NB4 (cell line): ENCODE data around the gene MTX3.

Experiments used
- DNase-seq: peaks from one replicate; pipeline ENCODE4 v3.0.0; 2010; ENCODE audit warnings: low read depth
- H3K4me3 ChIP-seq: one replicate; pipeline ENCODE4 v1.5.1; 2011; ENCODE audit warnings: mild to moderate bottlenecking, low read depth, low read length, moderate library complexity
- CTCF ChIP-seq: IDR thresholded peaks from one replicate; pipeline ENCODE4 v1.5.1; 2012; ENCODE audit warnings: low read depth, low read length
- MYC ChIP-seq: IDR thresholded peaks from 2 replicates; pipeline ENCODE4 v1.6.1; 2011; ENCODE audit warnings: low read depth, low read length
- POLR2A ChIP-seq: IDR thresholded peaks from 2 replicates; pipeline ENCODE4 v1.6.1; 2011; ENCODE audit warnings: mild to moderate bottlenecking; ENCODE audit not compliant: insufficient read length; ENCODE audit errors: extremely low read depth
- TF ChIP-seq, protein P1 (sequence below): IDR thresholded peaks from 2 replicates; pipeline ENCODE4 v1.6.1; 2011; ENCODE audit warnings: low read depth, low read length

Gene MTX3

DNA sequence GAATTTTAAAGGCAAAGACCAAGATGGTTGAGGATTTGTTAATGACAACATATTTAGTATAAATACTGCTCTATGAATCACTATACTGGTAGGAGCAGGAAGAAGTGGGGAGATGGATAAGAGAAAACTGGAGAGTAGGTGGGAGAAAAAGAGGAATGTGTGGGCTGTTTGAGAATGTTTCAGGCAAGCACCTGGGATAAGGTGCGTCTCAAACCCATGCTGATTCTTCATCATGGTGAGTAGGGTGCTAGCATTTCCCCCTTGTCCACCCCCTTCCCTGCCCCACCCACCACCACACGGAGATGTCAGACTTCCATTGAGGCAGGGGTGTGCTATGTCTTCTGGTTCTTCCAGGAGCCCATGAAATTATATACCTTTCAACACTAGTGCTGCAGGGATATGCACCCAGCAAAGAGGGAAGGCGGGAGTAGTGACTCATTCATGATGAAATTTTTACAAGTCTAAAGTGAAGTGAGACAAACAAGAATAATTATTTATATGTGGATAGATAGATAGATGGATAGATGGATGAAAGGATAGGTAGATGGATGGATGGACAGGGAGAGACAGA is 54.3 kb downstream of the MTX3 start:
- DNase-seq, result no peak

GRCh38 chr5:79936002-79936645 is 54.9 kb downstream of the MTX3 start:
- DNase-seq, result no peak
- TF ChIP-seq POLR2A (no peak), MYC (no peak), CTCF (no peak)
- TF ChIP-seq, protein P1, sequence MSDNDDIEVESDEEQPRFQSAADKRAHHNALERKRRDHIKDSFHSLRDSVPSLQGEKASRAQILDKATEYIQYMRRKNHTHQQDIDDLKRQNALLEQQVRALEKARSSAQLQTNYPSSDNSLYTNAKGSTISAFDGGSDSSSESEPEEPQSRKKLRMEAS, result no peak
- H3K4me3 ChIP-seq, result no peak overlapping the region

More for the DNA sequence above, 54.3 kb downstream of the MTX3 start:
- H3K4me3 ChIP-seq, result no peak overlapping the region
- no peak for TF ChIP-seq CTCF
- TF ChIP-seq POLR2A, result no peak

GRCh38 chr5:79934681-79935080 is 56.4 kb downstream of the MTX3 start:
- no peak for TF ChIP-seq CTCF
- no peak for TF ChIP-seq MYC
- TF ChIP-seq, protein P1, result no peak
- TF ChIP-seq POLR2A, result no peak
- no peak overlapping the region for H3K4me3 ChIP-seq
- no peak for DNase-seq

GRCh38 chr5:79932510-79933504 is 58.3 kb downstream of the MTX3 start:
- no peak for DNase-seq
- H3K4me3 ChIP-seq, result no peak overlapping the region
- no peak for TF ChIP-seq CTCF
- TF ChIP-seq, protein P1, result no peak
- TF ChIP-seq MYC, result no peak
- no peak for TF ChIP-seq POLR2A

DNA sequence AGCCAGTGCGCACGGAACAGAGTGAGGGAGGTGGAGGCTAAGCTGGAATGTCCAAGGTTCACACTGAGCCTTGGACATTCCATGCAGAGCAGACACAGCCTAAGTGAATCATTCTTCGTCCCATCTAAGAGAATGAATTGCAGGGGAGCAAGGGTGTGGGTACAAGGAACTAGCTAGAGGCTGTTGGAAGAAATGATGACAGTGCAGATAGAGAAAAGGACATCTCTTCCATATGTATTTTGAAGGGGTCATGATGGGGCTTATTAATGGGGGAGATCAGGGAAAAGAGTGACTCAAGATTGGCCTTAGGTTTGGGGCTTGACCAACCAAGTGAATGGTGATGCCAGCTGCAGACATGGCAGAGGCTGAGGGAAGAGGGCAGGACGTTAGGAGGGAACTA is 59.2 kb downstream of the MTX3 start:
- no peak overlapping the region for H3K4me3 ChIP-seq
- no peak for DNase-seq
- no peak for TF ChIP-seq CTCF
- TF ChIP-seq, protein P1, result no peak
- no peak for TF ChIP-seq POLR2A
- no peak for TF ChIP-seq MYC
